Measurements from ENCODE around the gene SAMD3. TPM values are rescaled to one million over a fixed set of nuclear protein-coding genes. Genes with fewer than 3 reads are reported as not detected.
"Not testable (repeated sequence)": the region's sequence is repeated elsewhere in the genome, so short reads cannot be mapped to it uniquely, and the experiment has no call there.

Gene SAMD3
- polyA plus RNA-seq, 1 experiment = 0.40 TPM

GRCh38 chr6:130183271-130184222, 39.2 kb downstream of the SAMD3 start:
- DNase-seq (ENCODE audit: low read depth) = no peak
- H3K36me3 ChIP-seq (ENCODE audit: control insufficient read depth, insufficient read depth, low read length) = no peaks in the 10 kb centered on the region
- CTCF ChIA-PET = interaction anchor here (1.2 kb wide), 1 partner anchor 15 kb away, joined by 3 read pairs; no protein-coding TSS in a partner anchor
- no peaks in the 10 kb centered on the region for H3K27me3 ChIP-seq (ENCODE audit: control insufficient read depth, insufficient read depth, low read length)
- POLR2A ChIA-PET = no interaction called here
- no peak overlapping the region for H3K4me3 ChIP-seq (ENCODE audit: low read depth, low read length)
- TF ChIP-seq CTCF (IDR thresholded peaks at IDR 0.05; ENCODE audit: insufficient read depth, low read depth, low read length) = no peak

GRCh38 chr6:130182466-130182865, 40.3 kb downstream of the SAMD3 start:
- no peaks in the 10 kb centered on the region for H3K27me3 ChIP-seq (ENCODE audit: control insufficient read depth, insufficient read depth, low read length)
- no peak for TF ChIP-seq CTCF (IDR thresholded peaks at IDR 0.05; ENCODE audit: insufficient read depth, low read depth, low read length)
- DNase-seq (ENCODE audit: low read depth) = no peak
- no peaks in the 10 kb centered on the region for H3K36me3 ChIP-seq (ENCODE audit: control insufficient read depth, insufficient read depth, low read length)
- ChIA-PET CTCF (interaction anchor here (0.6 kb wide), 1 partner anchor 291 kb away, joined by 3 read pairs; no protein-coding TSS in a partner anchor), POLR2A (no interaction called here)
- H3K4me3 ChIP-seq (ENCODE audit: low read depth, low read length) = no peak overlapping the region

- no peak overlapping the region for H3K4me3 ChIP-seq (ENCODE audit: low read depth, low read length)
- peak; percentile 47 for DNase-seq (ENCODE audit: low read depth)
- TF ChIP-seq CTCF (IDR thresholded peaks at IDR 0.05; ENCODE audit: insufficient read depth, low read depth, low read length) = no peak
- POLR2A ChIA-PET = no interaction called here
- CTCF ChIA-PET = no interaction called here
- H3K27me3 ChIP-seq (ENCODE audit: control insufficient read depth, insufficient read depth, low read length) = no peaks in the 10 kb centered on the region
- H3K36me3 ChIP-seq (ENCODE audit: control insufficient read depth, insufficient read depth, low read length) = no peaks in the 10 kb centered on the region
Measured at GRCh38 chr6:130178692-130179091, 44.1 kb downstream of the SAMD3 start.

GRCh38 chr6:130176378-130176777, 46.4 kb downstream of the SAMD3 start:
- POLR2A ChIA-PET = no interaction called here
- CTCF ChIA-PET = no interaction called here

GRCh38 chr6:130173377-130174004, 49.3 kb downstream of the SAMD3 start:
- H3K4me3 ChIP-seq (ENCODE audit: low read depth, low read length); POLR2A ChIA-PET; H3K27me3 ChIP-seq (ENCODE audit: control insufficient read depth, insufficient read depth, low read length); DNase-seq (ENCODE audit: low read depth); H3K36me3 ChIP-seq (ENCODE audit: control insufficient read depth, insufficient read depth, low read length); CTCF ChIA-PET: not testable (repeated sequence)

More at GRCh38 chr6:130176378-130176777, 46.4 kb downstream of the SAMD3 start:
- no peak for DNase-seq (ENCODE audit: low read depth)
- no peak overlapping the region for H3K4me3 ChIP-seq (ENCODE audit: low read depth, low read length)
- H3K36me3 ChIP-seq (ENCODE audit: control insufficient read depth, insufficient read depth, low read length) = no peaks in the 10 kb centered on the region
- no peak for TF ChIP-seq CTCF (IDR thresholded peaks at IDR 0.05; ENCODE audit: insufficient read depth, low read depth, low read length)
- H3K27me3 ChIP-seq (ENCODE audit: control insufficient read depth, insufficient read depth, low read length) = no peaks in the 10 kb centered on the region

- H3K4me3 ChIP-seq (ENCODE audit: low read depth, low read length); POLR2A ChIA-PET; H3K36me3 ChIP-seq (ENCODE audit: control insufficient read depth, insufficient read depth, low read length); H3K27me3 ChIP-seq (ENCODE audit: control insufficient read depth, insufficient read depth, low read length); DNase-seq (ENCODE audit: low read depth); CTCF ChIA-PET: not testable (repeated sequence)
Measured at GRCh38 chr6:130170160-130170559, 52.6 kb downstream of the SAMD3 start.

Measured in BJ (cell line).